Activated T-cell treated with anti-CD3 and anti-CD28 coated beads, Interleukin-2, amount 50 U/mL, for 24 hours (primary cell): Measurements from ENCODE around the gene SCMH1.
"Not testable (repeated sequence)": the region's sequence is repeated elsewhere in the genome, so short reads cannot be mapped to it uniquely, and the experiment has no call there.

Experiments
- DNase-seq: peaks from one replicate; pipeline ENCODE4 v3.0.0-alpha.2; 2020
- H3K27ac Mint-ChIP-seq: 2 replicates; pipeline ENCODE4 v1.8.0; 2020; ENCODE audit warnings: mild to moderate bottlenecking, mixed read lengths
- H3K27me3 Mint-ChIP-seq: 2 replicates; pipeline ENCODE4 v1.8.0; 2020; ENCODE audit warnings: mixed read lengths
- H3K36me3 Mint-ChIP-seq: 2 replicates; pipeline ENCODE4 v1.8.0; 2020; ENCODE audit warnings: low read depth, mixed read lengths
- H3K4me1 Mint-ChIP-seq: 2 replicates; pipeline ENCODE4 v1.8.0; 2020; ENCODE audit warnings: low read depth, mixed read lengths
- H3K4me3 Mint-ChIP-seq: 2 replicates; pipeline ENCODE4 v1.8.0; 2020; ENCODE audit warnings: mild to moderate bottlenecking, moderate library complexity, mixed read lengths
- H3K9me3 Mint-ChIP-seq: 2 replicates; pipeline ENCODE4 v1.8.0; 2020; ENCODE audit warnings: mixed read lengths

SCMH1 gene

GRCh38 chr1:41164727-41165126 lies 77.4 kb downstream of the SCMH1 start:
- Mint-ChIP-seq H3K27ac (no peak overlapping the region), H3K4me3 (no peak overlapping the region), H3K9me3 (peaks cover 12% of the 10 kb centered on the region), H3K27me3 (no peaks in the 10 kb centered on the region), H3K4me1 (no peaks in the 10 kb centered on the region), H3K36me3 (peaks cover 57% of the 10 kb centered on the region)
- no peak for DNase-seq

DNA sequence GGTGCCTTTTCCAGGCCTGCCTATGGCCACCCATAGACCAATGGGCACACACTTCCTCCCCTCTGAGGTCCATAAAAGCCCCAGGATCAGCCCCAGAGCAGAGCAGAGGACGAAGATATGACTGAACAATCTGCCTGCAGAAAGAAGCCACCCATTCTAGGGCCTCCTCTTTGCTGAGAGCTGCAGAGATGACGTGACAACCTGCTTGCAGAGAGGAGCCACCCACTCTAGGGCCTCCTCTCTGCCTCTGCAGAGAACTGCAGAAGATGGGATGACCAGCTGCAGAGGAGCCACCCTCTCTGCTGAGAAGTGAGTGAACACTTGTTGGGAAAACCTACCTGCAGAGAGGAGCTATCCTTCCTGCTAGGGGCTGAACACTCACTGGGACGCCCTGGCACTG lies 79.7 kb downstream of the SCMH1 start:
- H3K9me3 Mint-ChIP-seq, result peaks cover under 1% of the 10 kb centered on the region
- DNase-seq, result no peak
- peaks cover 49% of the 10 kb centered on the region for H3K36me3 Mint-ChIP-seq
- no peaks in the 10 kb centered on the region for H3K4me1 Mint-ChIP-seq
- H3K27me3 Mint-ChIP-seq, result no peaks in the 10 kb centered on the region
- H3K4me3 Mint-ChIP-seq, result no peak overlapping the region
- no peak overlapping the region for H3K27ac Mint-ChIP-seq

GRCh38 chr1:41161846-41162245 lies 80.3 kb downstream of the SCMH1 start:
- H3K9me3 Mint-ChIP-seq, result no peaks in the 10 kb centered on the region
- H3K4me3 Mint-ChIP-seq, result no peak overlapping the region
- no peak for DNase-seq
- no peak overlapping the region for H3K27ac Mint-ChIP-seq
- no peaks in the 10 kb centered on the region for H3K27me3 Mint-ChIP-seq
- no peaks in the 10 kb centered on the region for H3K4me1 Mint-ChIP-seq
- H3K36me3 Mint-ChIP-seq, result peaks cover 48% of the 10 kb centered on the region

DNA sequence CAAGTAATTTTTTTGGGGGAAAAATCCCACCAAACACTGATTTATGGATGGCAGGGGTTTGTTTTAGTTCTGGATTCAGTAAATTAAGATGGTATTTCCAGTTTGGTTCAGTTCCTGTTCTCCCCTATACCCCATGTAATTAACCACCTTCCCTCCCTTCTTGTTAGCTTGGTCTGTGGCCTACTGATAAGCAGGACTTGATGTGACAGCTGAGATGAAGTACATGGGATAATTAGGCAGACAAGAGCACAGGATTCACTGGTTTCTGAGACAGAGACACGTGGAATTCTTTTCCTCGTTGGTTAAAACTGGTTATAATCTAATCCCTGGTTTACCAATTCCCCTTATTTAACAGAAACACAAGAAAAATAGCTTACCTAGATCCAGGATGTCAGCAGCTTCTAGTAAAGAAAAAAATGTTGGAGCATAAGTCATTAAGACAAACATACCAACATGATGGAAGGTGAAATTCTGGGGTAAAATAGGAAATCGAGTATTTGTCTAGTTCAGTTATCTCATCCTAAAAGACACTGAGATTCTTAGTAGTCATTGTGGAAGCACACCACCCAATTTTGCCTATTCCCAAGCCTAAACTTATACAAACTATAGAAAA lies 81.5 kb downstream of the SCMH1 start:
- no peaks in the 10 kb centered on the region for H3K27me3 Mint-ChIP-seq
- no peak for DNase-seq
- no peak overlapping the region for H3K27ac Mint-ChIP-seq
- H3K36me3 Mint-ChIP-seq, result peaks cover 54% of the 10 kb centered on the region
- no peaks in the 10 kb centered on the region for H3K9me3 Mint-ChIP-seq
- H3K4me1 Mint-ChIP-seq, result no peaks in the 10 kb centered on the region
- no peak overlapping the region for H3K4me3 Mint-ChIP-seq

DNA sequence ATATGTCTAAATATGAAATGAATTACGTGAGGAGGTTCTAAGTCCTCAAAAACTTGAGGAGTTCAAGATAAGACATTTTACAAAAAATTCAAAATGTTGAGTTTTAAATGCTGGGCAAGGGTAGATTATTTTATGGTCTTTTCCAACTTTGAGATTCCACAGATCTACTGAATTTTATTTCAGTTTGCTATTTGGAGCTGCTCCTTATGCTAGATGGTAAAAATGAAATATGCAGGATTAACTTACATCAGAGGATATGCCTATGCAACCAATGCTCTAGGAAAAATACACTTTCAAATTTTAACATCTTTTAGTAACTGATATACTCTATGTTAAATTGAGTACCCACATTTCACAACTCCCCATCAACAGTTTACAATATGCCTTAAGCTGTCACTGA lies 83.1 kb downstream of the SCMH1 start:
- DNase-seq, result no peak
- H3K36me3 Mint-ChIP-seq, result peaks cover 63% of the 10 kb centered on the region
- no peaks in the 10 kb centered on the region for H3K4me1 Mint-ChIP-seq
- no peak overlapping the region for H3K4me3 Mint-ChIP-seq
- no peaks in the 10 kb centered on the region for H3K27me3 Mint-ChIP-seq
- no peak overlapping the region for H3K27ac Mint-ChIP-seq
- H3K9me3 Mint-ChIP-seq, result no peaks in the 10 kb centered on the region

DNA sequence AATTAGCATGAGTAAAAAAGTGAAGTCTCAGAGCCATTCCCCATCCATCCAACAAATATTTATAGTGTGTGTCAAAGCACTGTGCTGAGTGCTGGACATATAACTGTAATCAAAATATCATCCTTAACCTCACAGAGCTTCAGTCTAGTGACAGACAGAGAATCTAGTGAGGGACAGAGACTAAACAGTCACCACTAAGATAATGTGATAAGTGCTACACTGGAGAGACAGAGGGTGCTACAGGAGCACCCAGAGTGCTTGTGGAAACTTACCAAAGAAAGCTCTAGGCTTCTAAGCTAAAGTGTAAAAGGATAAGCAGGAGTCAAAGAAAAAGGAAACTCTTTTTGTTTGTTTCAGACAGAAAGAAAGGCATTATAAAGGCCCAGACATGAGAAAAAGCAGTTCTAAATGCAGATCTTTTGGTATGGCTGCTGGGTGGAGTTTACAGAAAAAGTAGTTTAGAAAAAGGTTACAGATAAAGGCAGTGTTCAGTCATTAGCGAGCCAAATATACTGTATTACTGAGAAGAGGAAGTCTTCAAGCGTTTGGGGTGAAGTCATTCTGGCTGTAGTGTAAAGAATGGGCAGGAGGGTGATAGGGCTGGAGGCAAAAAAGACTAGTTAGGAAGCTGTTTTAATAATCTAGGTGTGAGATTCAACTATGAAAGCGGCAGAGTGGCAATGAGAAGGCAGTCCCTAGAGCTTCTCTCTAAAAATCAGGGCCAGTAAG lies 83.8 kb downstream of the SCMH1 start:
- H3K27ac Mint-ChIP-seq, result no peak overlapping the region
- H3K9me3 Mint-ChIP-seq, result no peaks in the 10 kb centered on the region
- no peaks in the 10 kb centered on the region for H3K4me1 Mint-ChIP-seq
- H3K4me3 Mint-ChIP-seq, result no peak overlapping the region
- peaks cover 62% of the 10 kb centered on the region for H3K36me3 Mint-ChIP-seq
- no peaks in the 10 kb centered on the region for H3K27me3 Mint-ChIP-seq
- no peak for DNase-seq

DNA sequence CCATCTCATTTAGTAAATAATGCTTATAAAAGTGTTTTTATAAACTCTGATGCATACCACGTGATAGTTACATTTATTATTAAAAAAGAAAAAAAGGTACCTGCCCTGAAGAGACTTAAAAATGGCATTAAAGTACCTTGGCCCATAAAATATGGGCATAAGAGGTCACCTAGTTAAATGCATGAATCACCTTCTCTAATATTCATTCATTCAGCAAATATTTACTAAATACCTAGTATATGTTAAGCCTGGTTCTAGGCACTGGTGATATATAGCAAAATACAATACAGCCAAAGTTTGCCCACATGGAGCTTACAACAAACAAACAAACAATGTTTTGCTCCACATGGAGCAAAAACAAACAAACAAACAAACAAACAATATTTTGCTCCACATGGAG lies 87.0 kb downstream of the SCMH1 start:
- no peaks in the 10 kb centered on the region for H3K9me3 Mint-ChIP-seq
- DNase-seq, result no peak
- H3K27ac Mint-ChIP-seq, result no peak overlapping the region
- no peaks in the 10 kb centered on the region for H3K4me1 Mint-ChIP-seq
- no peak overlapping the region for H3K4me3 Mint-ChIP-seq
- H3K27me3 Mint-ChIP-seq, result no peaks in the 10 kb centered on the region
- peaks cover 62% of the 10 kb centered on the region for H3K36me3 Mint-ChIP-seq

- H3K36me3 Mint-ChIP-seq, result peaks cover 65% of the 10 kb centered on the region
- peaks cover 2% of the 10 kb centered on the region for H3K4me1 Mint-ChIP-seq
- H3K9me3 Mint-ChIP-seq, result no peaks in the 10 kb centered on the region
- H3K27me3 Mint-ChIP-seq, result no peaks in the 10 kb centered on the region
- no peak overlapping the region for H3K4me3 Mint-ChIP-seq
- DNase-seq, result no peak
- no peak overlapping the region for H3K27ac Mint-ChIP-seq
Observed at GRCh38 chr1:41153750-41154274, 88.3 kb downstream of the SCMH1 start.

DNA sequence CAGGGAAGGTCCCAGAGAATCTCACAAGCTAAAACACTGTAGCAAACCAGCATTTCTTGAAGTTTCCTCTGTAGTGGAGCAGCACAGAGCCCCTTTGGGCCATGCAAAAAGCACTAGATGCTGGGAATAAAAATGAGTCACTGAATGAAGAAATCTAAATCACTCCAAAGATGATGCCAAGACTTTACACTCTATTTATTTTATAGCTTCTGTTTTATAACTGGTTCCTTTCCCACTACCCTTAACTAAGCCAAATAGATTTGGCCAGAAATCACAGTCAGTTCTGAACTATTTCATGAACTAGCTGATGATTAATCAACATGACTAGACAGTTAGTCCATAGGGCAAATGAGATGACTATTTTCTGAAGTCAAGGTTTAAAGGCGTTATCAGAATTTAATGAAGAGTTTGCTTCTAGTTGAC lies 89.5 kb downstream of the SCMH1 start:
- H3K27ac Mint-ChIP-seq, result no peak overlapping the region
- peaks cover 2% of the 10 kb centered on the region for H3K4me1 Mint-ChIP-seq
- H3K27me3 Mint-ChIP-seq, result no peaks in the 10 kb centered on the region
- H3K9me3 Mint-ChIP-seq, result no peaks in the 10 kb centered on the region
- DNase-seq, result no peak
- peaks cover 61% of the 10 kb centered on the region for H3K36me3 Mint-ChIP-seq
- no peak overlapping the region for H3K4me3 Mint-ChIP-seq

GRCh38 chr1:41151846-41152245 lies 90.3 kb downstream of the SCMH1 start:
- H3K4me1 Mint-ChIP-seq, result peaks cover 2% of the 10 kb centered on the region
- no peaks in the 10 kb centered on the region for H3K9me3 Mint-ChIP-seq
- no peak for DNase-seq
- peaks cover 65% of the 10 kb centered on the region for H3K36me3 Mint-ChIP-seq
- H3K27me3 Mint-ChIP-seq, result no peaks in the 10 kb centered on the region
- H3K4me3 Mint-ChIP-seq, result no peak overlapping the region
- no peak overlapping the region for H3K27ac Mint-ChIP-seq

- no peaks in the 10 kb centered on the region for H3K9me3 Mint-ChIP-seq
- no peak for DNase-seq
- H3K4me3 Mint-ChIP-seq, result no peak overlapping the region
- no peak overlapping the region for H3K27ac Mint-ChIP-seq
- H3K36me3 Mint-ChIP-seq, result peaks cover 67% of the 10 kb centered on the region
- peaks cover 2% of the 10 kb centered on the region for H3K4me1 Mint-ChIP-seq
- no peaks in the 10 kb centered on the region for H3K27me3 Mint-ChIP-seq
Observed at GRCh38 chr1:41149570-41149969, 92.5 kb downstream of the SCMH1 start.

DNA sequence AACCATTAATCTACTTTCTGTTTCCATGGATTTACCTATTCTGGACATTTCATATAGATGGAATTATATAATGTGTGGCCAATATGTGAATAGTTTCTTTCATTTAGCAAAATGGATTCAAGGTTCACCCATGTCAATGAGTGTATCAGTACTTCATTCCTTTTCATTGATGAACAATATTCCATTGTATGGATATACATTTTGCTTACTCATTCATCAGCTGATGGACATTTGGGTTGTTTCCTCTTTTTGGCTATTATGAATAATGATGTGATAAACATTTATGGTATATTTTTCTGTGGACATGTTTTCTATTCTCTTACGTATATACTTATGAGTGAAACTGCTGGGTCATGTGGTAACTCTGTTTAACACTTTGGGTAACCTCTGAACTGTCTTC lies 97.8 kb downstream of the SCMH1 start:
- Mint-ChIP-seq H3K9me3 (no peaks in the 10 kb centered on the region), H3K4me3 (no peak overlapping the region), H3K4me1 (peaks cover 2% of the 10 kb centered on the region), H3K36me3 (peaks cover 79% of the 10 kb centered on the region), H3K27ac (no peak overlapping the region), H3K27me3 (no peaks in the 10 kb centered on the region)
- DNase-seq, result no peak

GRCh38 chr1:41138549-41138948 lies 103.6 kb downstream of the SCMH1 start:
- Mint-ChIP-seq H3K4me1 (peaks cover 8% of the 10 kb centered on the region), H3K27ac (no peak overlapping the region), H3K9me3 (peaks cover 7% of the 10 kb centered on the region), H3K36me3 (peaks cover 94% of the 10 kb centered on the region), H3K27me3 (no peaks in the 10 kb centered on the region), H3K4me3 (no peak overlapping the region)
- DNase-seq, result no peak

DNA sequence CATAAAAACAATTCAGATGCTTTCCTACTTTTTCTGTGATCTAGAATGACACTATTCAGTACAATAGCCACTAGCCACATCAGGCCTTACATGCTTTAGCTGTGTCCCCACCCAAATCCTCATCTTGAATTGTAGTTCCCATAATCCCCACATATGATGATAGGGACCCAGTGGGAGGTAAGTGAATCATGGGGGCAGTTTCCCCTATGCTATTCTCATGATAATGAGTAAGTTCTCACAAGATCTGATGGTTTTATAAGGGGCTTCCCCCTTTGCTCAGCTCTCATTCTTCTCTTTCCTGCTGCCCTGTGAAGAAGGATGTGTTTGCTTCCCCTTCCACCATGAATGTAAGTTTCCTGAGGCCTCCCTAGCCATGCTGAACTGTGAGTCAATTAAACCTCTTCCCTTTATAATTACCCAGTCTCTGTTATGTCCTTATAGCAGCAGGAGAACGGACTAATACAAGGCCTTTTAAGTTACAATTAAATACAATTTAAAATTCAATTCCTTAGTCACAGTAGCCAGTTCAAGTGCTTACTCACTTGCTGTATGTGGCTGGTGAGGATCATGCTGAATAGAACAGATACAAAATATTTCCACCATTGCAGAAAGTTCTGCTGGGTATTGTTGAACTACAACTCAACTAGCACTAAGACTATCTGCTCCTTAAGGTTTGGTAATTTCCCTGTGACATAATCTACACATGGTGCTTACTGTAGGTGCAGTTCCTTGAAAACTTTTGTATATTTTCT lies 106.7 kb downstream of the SCMH1 start:
- Mint-ChIP-seq H3K4me1 (peaks cover 8% of the 10 kb centered on the region), H3K9me3 (peaks cover 12% of the 10 kb centered on the region), H3K4me3 (no peak overlapping the region), H3K36me3 (peaks cover 89% of the 10 kb centered on the region), H3K27me3 (no peaks in the 10 kb centered on the region), H3K27ac (peak overlapping the region; percentile 74)
- DNase-seq, result no peak

GRCh38 chr1:41134325-41134724 lies 107.8 kb downstream of the SCMH1 start:
- H3K27ac Mint-ChIP-seq, H3K27me3 Mint-ChIP-seq, H3K4me1 Mint-ChIP-seq, H3K4me3 Mint-ChIP-seq, DNase-seq: not testable (repeated sequence)
- Mint-ChIP-seq H3K9me3 (peaks cover 12% of the 10 kb centered on the region), H3K36me3 (peaks cover 82% of the 10 kb centered on the region)
